H1 (cell line): ENCODE measurements around the gene MTURN. TPM values are rescaled to one million over a fixed set of nuclear protein-coding genes. Genes with fewer than 3 reads are reported as not detected.

Experiments
- CTCF ChIA-PET: fragments of 300-600 bp; sonication (Branson Sonifier 250); formaldehyde crosslinking; loops from one replicate; lab custom pipeline; 2021; ENCODE audit not compliant: partially characterized antibody; lab: Charles Lee
- POLR2A ChIA-PET: fragments of 300-600 bp; sonication (Branson Sonifier 250); formaldehyde crosslinking; loops from one replicate; lab custom pipeline; 2021; ENCODE audit warnings: inconsistent platforms; ENCODE audit not compliant: partially characterized antibody; lab: Charles Lee
- DNase-seq, 2 experiments: peaks; one replicate each; pipeline versions ENCODE4 v3.0.0 to v3.0.0-alpha.2; 2010 to 2022; ENCODE audit warnings: low spot score in 2 of 2, low read depth in 1 of 2, mixed read lengths in 1 of 2
- FAIRE-seq: peaks from 2 replicates; lab custom pipeline; 2011; peaks lifted over from hg19 to GRCh38; lab: Jason Lieb, UNC
- H2AFZ ChIP-seq: 2 replicates; pipeline ENCODE4 v1.8.1; 2012; ENCODE audit warnings: low read length, inconsistent platforms
- H2AK5ac ChIP-seq: 2 replicates; pipeline ENCODE4 v1.6.1; 2013; ENCODE audit warnings: low read depth, low read length
- H2BK120ac ChIP-seq: replicated peaks from 2 replicates; pipeline ENCODE3; 2013; ENCODE audit warnings: low read depth, low read length, inconsistent platforms
- H2BK12ac ChIP-seq: 2 replicates; pipeline ENCODE4 v1.6.1; 2013; ENCODE audit warnings: low read depth, low read length
- H2BK15ac ChIP-seq: 2 replicates; pipeline ENCODE4 v1.6.1; 2013; ENCODE audit warnings: low read length
- H2BK20ac ChIP-seq: 2 replicates; pipeline ENCODE4 v1.6.1; 2013; ENCODE audit warnings: low read length
- H2BK5ac ChIP-seq: 2 replicates; pipeline ENCODE4 v1.6.1; 2013; ENCODE audit warnings: low read depth, low read length
- H3K14ac ChIP-seq: 2 replicates; pipeline ENCODE4 v1.6.1; 2013; ENCODE audit warnings: inconsistent platforms; ENCODE audit not compliant: insufficient read length
- H3K18ac ChIP-seq: 2 replicates; pipeline ENCODE4 v1.6.1; 2013; ENCODE audit warnings: low read length; ENCODE audit errors: extremely low read depth
- H3K23ac ChIP-seq: 2 replicates; pipeline ENCODE4 v1.6.1; 2013; ENCODE audit warnings: inconsistent platforms; ENCODE audit not compliant: insufficient read length
- H3K23me2 ChIP-seq: 2 replicates; pipeline ENCODE4 v1.6.1; 2013; ENCODE audit warnings: low read depth, low read length
- H3K27ac ChIP-seq: 2 replicates; pipeline ENCODE4 v1.6.1; 2011; ENCODE audit warnings: low read depth, low read length, inconsistent platforms
- H3K27me3 ChIP-seq, 4 experiments: replicated peaks in 1 of 4; 1 replicate in 1 of 4; 2 replicates in 3 of 4; pipeline versions ENCODE4 v1.6.1 to v1.8.1; 2011 to 2013; ENCODE audit warnings: low read length in 3 of 4, mild to moderate bottlenecking in 3 of 4, inconsistent platforms in 2 of 4, mixed read lengths in 2 of 4, moderate library complexity in 1 of 4; ENCODE audit not compliant: control insufficient read depth in 3 of 4, insufficient read depth in 3 of 4; ENCODE audit errors: extremely low read depth in 1 of 4
- H3K36me3 ChIP-seq, 4 experiments: 2 replicates each; pipeline versions ENCODE4 v1.6.1 to v1.8.1; 2011 to 2013; ENCODE audit warnings: mild to moderate bottlenecking in 4 of 4, low read length in 3 of 4, moderate library complexity in 2 of 4, control low read depth in 1 of 4, inconsistent platforms in 1 of 4; ENCODE audit not compliant: insufficient read depth in 4 of 4, control insufficient read depth in 2 of 4
- H3K4ac ChIP-seq: replicated peaks from 2 replicates; pipeline ENCODE3; 2013; ENCODE audit warnings: low read length, low read depth, mixed read lengths, inconsistent platforms; ENCODE audit not compliant: insufficient read length
- H3K4me1 ChIP-seq, 4 experiments: replicated peaks in 1 of 4; 1 replicate in 1 of 4; 2 replicates in 3 of 4; pipeline versions ENCODE4 v1.6.1 to v1.8.1; 2011 to 2013; ENCODE audit warnings: low read length in 3 of 4, inconsistent platforms in 2 of 4, mixed read lengths in 1 of 4; ENCODE audit not compliant: insufficient read depth in 4 of 4, control insufficient read depth in 3 of 4
- H3K4me2 ChIP-seq, 2 experiments: 2 replicates each; pipeline versions ENCODE4 v1.6.1 to v1.8.1; 2011 to 2013; ENCODE audit warnings: low read depth in 2 of 2, low read length in 2 of 2, control low read depth in 1 of 2, inconsistent platforms in 1 of 2, mild to moderate bottlenecking in 1 of 2; ENCODE audit not compliant: insufficient read depth in 1 of 2
- H3K4me3 ChIP-seq, 4 experiments: fragments of 200-600, 300-600 bp in 1 of 4; sonication (generic), shearing (Covaris generic), sonication (Bioruptor Twin) in 1 of 4; 2 replicates each; pipeline versions ENCODE4 v1.5.1 to v1.8.1; 2011 to 2016; ENCODE audit warnings: low read length in 4 of 4, low read depth in 3 of 4, control low read depth in 2 of 4, inconsistent platforms in 2 of 4, mild to moderate bottlenecking in 2 of 4, mixed read lengths in 1 of 4, moderate library complexity in 1 of 4; ENCODE audit not compliant: insufficient read depth in 2 of 4; ENCODE audit errors: extremely low read depth in 1 of 4
- H3K56ac ChIP-seq: replicated peaks from 2 replicates; pipeline ENCODE3; 2013; ENCODE audit warnings: low read depth, mild to moderate bottlenecking, mixed read lengths, low read length, inconsistent platforms; ENCODE audit not compliant: insufficient read length
- H3K79me1 ChIP-seq: 2 replicates; pipeline ENCODE4 v1.6.1; 2013; ENCODE audit warnings: low read depth, low read length, control low read depth
- H3K79me2 ChIP-seq, 2 experiments: 2 replicates each; pipeline versions ENCODE4 v1.6.1 to v1.8.1; 2012 to 2013; ENCODE audit warnings: low read length in 2 of 2, mild to moderate bottlenecking in 2 of 2, inconsistent platforms in 1 of 2; ENCODE audit not compliant: insufficient read depth in 2 of 2, control insufficient read depth in 1 of 2
- H3K9ac ChIP-seq, 4 experiments: replicated peaks in 1 of 4; 1 replicate in 1 of 4; 2 replicates in 3 of 4; pipeline versions ENCODE4 v1.6.1 to v1.8.1; 2011 to 2013; ENCODE audit warnings: low read depth in 3 of 4, low read length in 3 of 4, control low read depth in 2 of 4, mild to moderate bottlenecking in 2 of 4, moderate library complexity in 2 of 4, inconsistent platforms in 1 of 4; ENCODE audit errors: extremely low read depth in 1 of 4
- H3K9me3 ChIP-seq, 2 experiments: 2 replicates each; pipeline versions ENCODE4 v1.6.1 to v1.8.1; 2012 to 2013; ENCODE audit warnings: mild to moderate bottlenecking in 2 of 2, moderate library complexity in 2 of 2, control low read depth in 1 of 2, inconsistent platforms in 1 of 2, low read depth in 1 of 2, low read length in 1 of 2, mixed read lengths in 1 of 2; ENCODE audit not compliant: insufficient read depth in 2 of 2
- H4K20me1 ChIP-seq, 2 experiments: replicated peaks in 1 of 2; 2 replicates each; pipeline versions ENCODE3 to v1.8.1; 2011 to 2013; ENCODE audit warnings: inconsistent platforms in 2 of 2, low read length in 2 of 2, mild to moderate bottlenecking in 1 of 2; ENCODE audit not compliant: insufficient read depth in 2 of 2, control insufficient read depth in 1 of 2
- H4K5ac ChIP-seq: 2 replicates; pipeline ENCODE4 v1.6.1; 2013; ENCODE audit warnings: low read length, low read depth, mixed read lengths, inconsistent platforms; ENCODE audit not compliant: insufficient read length
- H4K8ac ChIP-seq: 2 replicates; pipeline ENCODE4 v1.8.0; 2013; ENCODE audit warnings: mild to moderate bottlenecking, moderate library complexity, low read length, inconsistent platforms; ENCODE audit not compliant: insufficient read depth; ENCODE audit errors: extremely low read depth
- H4K91ac ChIP-seq: replicated peaks from 2 replicates; pipeline ENCODE3; 2013; ENCODE audit warnings: low read length, mixed read lengths, inconsistent platforms; ENCODE audit not compliant: insufficient read length
- BACH1 ChIP-seq: IDR thresholded peaks from 2 replicates; pipeline ENCODE4 v1.6.1; 2012; ENCODE audit warnings: low read length, improper control_type of control experiment
- KDM4A ChIP-seq: IDR thresholded peaks from one replicate; pipeline ENCODE4 v1.7.1; 2012; ENCODE audit warnings: low read depth, mild to moderate bottlenecking, moderate library complexity, low read length, inconsistent platforms; ENCODE audit not compliant: severe bottlenecking
- RAD21 ChIP-seq, 2 experiments: IDR thresholded peaks in 1 of 2; conservative IDR thresholded peaks in 1 of 2; 2 replicates each; pipeline ENCODE4 v1.6.1; 2011; ENCODE audit warnings: low read depth in 2 of 2, low read length in 2 of 2, improper control_type of control experiment in 1 of 2, inconsistent platforms in 1 of 2, mild to moderate bottlenecking in 1 of 2, moderate library complexity in 1 of 2
- RBBP5 ChIP-seq: IDR thresholded peaks from 2 replicates; pipeline ENCODE4 v1.7.1; 2012; ENCODE audit warnings: low read depth, mild to moderate bottlenecking, inconsistent platforms, low read length, moderate library complexity, borderline replicate concordance
- RFX5 ChIP-seq: IDR thresholded peaks from 2 replicates; pipeline ENCODE4 v1.6.1; 2011; ENCODE audit warnings: low read depth, low read length, improper control_type of control experiment, borderline replicate concordance
- RNF2 ChIP-seq: fragments of 200-900, 300-1000 bp; sonication (generic); IDR thresholded peaks from 2 replicates; pipeline ENCODE4 v1.7.1; 2016; ENCODE audit warnings: borderline replicate concordance, low read depth, mild to moderate bottlenecking, antibody characterized with exemption, low read length; ENCODE audit not compliant: poor library complexity, severe bottlenecking; ENCODE audit errors: missing control alignments
- SAP30 ChIP-seq: fragments of 300-600 bp; sonication (generic); IDR thresholded peaks from 2 replicates; pipeline ENCODE4 v1.7.1; 2012; ENCODE audit warnings: low read length, moderate library complexity, mild to moderate bottlenecking, inconsistent platforms; ENCODE audit not compliant: insufficient read depth, insufficient replicate concordance
- TAF1 ChIP-seq: IDR thresholded peaks from 2 replicates; pipeline ENCODE4 v1.6.1; 2011; ENCODE audit warnings: mild to moderate bottlenecking, low read depth, low read length
- WGBS, 2 experiments: shearing (Covaris generic) in 1 of 2; methylation state at CpG; one replicate each; pipeline versions ENCODE4 v1.1.6 to v1.1.7; 2013 to 2015; ENCODE audit warnings: low lambda C conversion rate in 2 of 2, mixed read lengths in 2 of 2, inconsistent platforms in 1 of 2, low coverage in 1 of 2, missing lambda C conversion rate in 1 of 2; ENCODE audit not compliant: insufficient replicate concordance in 2 of 2, insufficient coverage in 1 of 2, insufficient read length in 1 of 2; ENCODE audit errors: extremely low coverage in 1 of 2, missing lambda C conversion rate in 1 of 2; 5-methylcytosine and 5-hydroxymethylcytosine counted together
- polyA plus RNA-seq, 7 experiments: library from polyadenylated mRNA; depleted of rRNA in 3 of 7; stranded (reverse) in 5 of 7; unstranded in 2 of 7; fragments of >200 nt in 5 of 7; fragments of 200-250 nt in 2 of 7; gene quantifications; 1 replicate in 5 of 7; 2 replicates in 1 of 7; 4 replicates in 1 of 7; pipeline versions ENCODE4 v1.2.1 to v1.2.3, GENCODE V29; 2011 to 2013; ENCODE audit warnings: missing spikeins in 2 of 7, mixed read lengths in 2 of 7
- total RNA-seq: library from RNA; stranded (reverse); fragmentation: NEBNext Ultra II Directional; extraction: Animal tissue kit (Norgen Biotek cat#: 25700); gene quantifications from 2 replicates; pipeline ENCODE4 v1.2.1, GENCODE V29; 2021
- TF ChIP-seq, protein P1 (sequence below): IDR thresholded peaks from 2 replicates; pipeline ENCODE4 v1.6.1; 2012; ENCODE audit warnings: inconsistent platforms

Gene MTURN
- total and polyA plus RNA-seq, 2 of the 8 experiments (the other 6 are each of a cell fraction or from before 2014, with no cell fraction given), result 2.6 to 5.8 TPM

DNA sequence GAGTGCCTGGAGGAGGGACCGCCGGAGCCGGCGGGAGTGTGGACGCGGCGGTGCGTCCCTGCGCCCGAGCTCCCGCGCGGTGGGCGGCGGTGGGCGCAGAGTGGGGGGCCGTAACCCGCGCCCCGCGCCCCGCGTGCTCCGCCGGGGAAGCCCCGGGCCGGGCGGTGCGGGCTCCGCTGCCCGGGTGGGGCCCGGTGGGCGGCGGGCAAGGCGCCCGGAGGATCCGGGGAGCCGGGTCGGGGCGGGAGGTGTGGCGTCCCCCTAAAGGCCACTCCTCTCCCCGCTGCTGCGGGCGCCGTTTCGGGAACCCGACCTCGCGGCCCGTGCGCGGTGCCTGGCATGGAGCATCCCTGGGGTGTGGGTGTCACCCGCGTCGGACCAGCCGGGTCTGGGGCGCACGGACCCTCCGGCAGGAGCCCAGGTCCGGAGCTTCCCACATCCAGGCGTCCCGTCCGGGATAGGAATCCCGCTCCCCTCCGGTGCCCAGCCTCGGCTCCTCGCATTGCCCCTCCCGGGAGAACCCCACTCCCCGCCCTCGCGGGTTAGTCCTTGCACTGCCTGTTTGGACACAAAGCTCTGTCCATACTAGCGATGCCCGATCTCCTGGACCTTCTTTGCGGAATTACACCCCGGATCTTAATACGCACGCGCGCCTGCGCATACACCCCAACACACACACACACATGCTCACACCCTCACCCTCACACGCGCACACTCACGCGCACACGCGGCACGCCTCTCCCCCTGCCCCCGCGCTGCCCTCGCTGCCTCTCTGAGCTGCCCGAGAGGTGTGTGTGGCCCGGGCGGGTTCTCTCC lies 723 bp downstream of the MTURN start:
- peak overlapping the region; percentile 88; the same call in 1 of the 2 replicates for H4K8ac ChIP-seq
- POLR2A ChIA-PET, result interaction anchor here (1.2 to 1.6 kb wide), 4 partner anchors 10 to 13 kb away, joined by 3 to 4 read pairs (median 4); no protein-coding TSS in a partner anchor
- FAIRE-seq (no peak), DNase-seq (peak in 1 of 2 experiments; percentile 72)
- H3K27me3 ChIP-seq, result peaks cover 3 to 19% (median 16%) of the 10 kb centered on the region in 4 experiments
- 0 out of 2 replicates have a peak overlapping the region, but pooled peaks have one; percentile 37 for H2BK15ac ChIP-seq
- H4K91ac ChIP-seq, result no peak overlapping the region
- H3K14ac ChIP-seq, result no peak overlapping the region
- peak overlapping the region; percentile 77 to 93 for H3K4me2 ChIP-seq
- no peaks in the 10 kb centered on the region for H3K79me1 ChIP-seq
- peak overlapping the region; percentile 94; the same call in 1 of the 2 replicates for H2AFZ ChIP-seq
- H3K9me3 ChIP-seq, result no peaks in the 10 kb centered on the region
- no peak overlapping the region for H2BK20ac ChIP-seq
- H3K4ac ChIP-seq, result no peak overlapping the region
- peak overlapping the region; percentile 51 to 86 (median 70) for H3K4me3 ChIP-seq
- H3K27ac ChIP-seq, result no peak overlapping the region
- H3K18ac ChIP-seq, result no peak overlapping the region
- H4K20me1 ChIP-seq, result peaks cover 0 to 5% of the 10 kb centered on the region in 2 experiments
- no peak overlapping the region for H2AK5ac ChIP-seq
- CTCF ChIA-PET, result interaction anchor here (0.6 to 1.2 kb wide), 7 partner anchors 9 to 429 kb away, joined by 3 to 4 read pairs (median 3); no protein-coding TSS in a partner anchor
- no peak overlapping the region for H2BK5ac ChIP-seq
- WGBS, 2 experiments, result 2% methylated on average over 47 of the region's 93 CpGs; no CpG with 5 or more reads in 1 of the 2 experiments
- no peaks in the 10 kb centered on the region for H3K79me2 ChIP-seq
- no peaks in the 10 kb centered on the region for H3K36me3 ChIP-seq
- no peak overlapping the region for H2BK120ac ChIP-seq
- H3K23ac ChIP-seq, result no peak overlapping the region
- peak overlapping the region; percentile 12 to 70 (median 62); a peak in 6 of 7 replicates for H3K9ac ChIP-seq
- H3K4me1 ChIP-seq, result peaks cover 0 to 4% (median 3%) of the 10 kb centered on the region in 4 experiments; a peak in 3 of 7 replicates
- no peak overlapping the region for H3K56ac ChIP-seq
- no peak overlapping the region for H4K5ac ChIP-seq
- H2BK12ac ChIP-seq, result no peak overlapping the region
- H3K23me2 ChIP-seq, result peaks cover 11% of the 10 kb centered on the region
- TF ChIP-seq SAP30, result no peak
- 0 out of 2 replicates have a peak, but pooled peaks have one; percentile 46 for TF ChIP-seq RBBP5
- peak; percentile 76 for TF ChIP-seq KDM4A
- TF ChIP-seq BACH1, result no peak
- TF ChIP-seq RFX5, result no peak
- TF ChIP-seq, protein P1, sequence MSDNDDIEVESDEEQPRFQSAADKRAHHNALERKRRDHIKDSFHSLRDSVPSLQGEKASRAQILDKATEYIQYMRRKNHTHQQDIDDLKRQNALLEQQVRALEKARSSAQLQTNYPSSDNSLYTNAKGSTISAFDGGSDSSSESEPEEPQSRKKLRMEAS, result peak; percentile 33
- no peak for TF ChIP-seq RAD21 (IDR thresholded peaks at IDR 0.05 in 1 of 2, conservative IDR thresholded peaks at IDR 0.05 in 1 of 2; ENCODE audit: low read depth in 2 of 2, low read length in 2 of 2)
- peak; percentile 13 for TF ChIP-seq RNF2
- peak; percentile 16; the same call in 1 of the 2 replicates for TF ChIP-seq TAF1
